Stimulated activated CD8-positive, alpha-beta memory T cell treated with anti-CD3 and anti-CD28 coated beads, Interleukin-4, amount 100 ng/mL, for 48 hours (primary cell): ENCODE data around the gene F2RL3.

Experiments used
- DNase-seq: peaks from one replicate; pipeline ENCODE4 v3.0.0-alpha.2; 2020

Gene F2RL3

GRCh38 chr19:16875584-16876555 is 12.9 kb upstream of the F2RL3 start:
- no peak for DNase-seq

DNA sequence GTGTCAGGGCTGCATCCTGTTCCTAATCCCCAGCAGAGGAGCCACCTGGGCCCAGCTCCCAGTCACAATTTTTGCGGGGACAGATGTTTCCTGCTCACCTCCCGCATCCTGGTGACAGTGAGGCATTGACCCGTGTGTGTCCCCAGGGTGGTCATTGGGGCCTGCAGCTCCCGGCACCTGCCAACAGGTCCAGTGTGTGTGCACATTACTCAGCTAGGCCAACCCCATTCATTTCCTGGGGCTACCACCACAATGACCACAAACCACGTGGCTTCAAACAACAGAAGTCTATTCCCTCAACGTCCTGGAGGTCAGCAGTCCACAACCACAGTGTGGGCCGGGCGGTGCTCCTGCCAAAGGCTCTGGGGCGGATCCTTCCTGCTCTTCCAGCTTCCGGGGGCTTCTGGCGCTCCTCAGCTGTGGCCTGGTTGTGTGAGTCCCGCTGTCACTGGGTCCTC is 11.9 kb upstream of the F2RL3 start:
- DNase-seq: no peak

GRCh38 chr19:16877581-16877980 is 11.2 kb upstream of the F2RL3 start:
- DNase-seq: no peak

GRCh38 chr19:16878181-16878965 is 10.4 kb upstream of the F2RL3 start:
- DNase-seq: no peak

DNA sequence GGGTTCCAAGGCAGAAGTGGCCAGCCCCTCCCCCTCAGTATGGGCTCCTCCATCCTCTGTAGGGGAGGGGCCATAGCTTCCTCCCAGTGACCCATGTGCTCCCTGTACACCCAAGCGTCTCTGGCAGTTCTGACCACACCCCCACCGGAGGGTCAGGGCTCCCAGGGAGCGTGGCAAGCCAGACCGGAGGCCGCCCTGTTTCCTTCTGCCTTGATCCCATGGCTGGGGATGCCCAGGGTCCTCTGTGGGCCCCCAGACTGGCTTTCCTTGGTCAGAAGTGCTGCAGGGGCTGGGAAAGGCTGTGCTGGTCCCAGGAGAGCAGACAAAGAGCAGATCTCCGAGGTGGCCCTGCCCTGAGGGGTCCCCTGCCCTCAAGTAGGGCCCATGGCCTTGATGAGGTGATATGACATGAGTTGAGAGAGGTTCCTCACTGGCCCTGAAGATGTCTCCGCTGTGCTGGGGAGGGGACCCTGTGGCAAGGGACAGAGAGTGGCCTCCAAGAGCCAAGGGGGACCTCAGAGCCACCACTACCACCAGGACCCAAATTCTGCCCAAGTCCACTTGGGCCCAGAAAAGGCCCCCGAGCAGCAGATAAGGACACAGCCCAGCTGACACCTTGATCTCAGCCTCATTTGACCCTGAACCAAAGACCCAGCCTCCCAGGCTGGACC is 7.8 kb upstream of the F2RL3 start:
- no peak for DNase-seq

DNA sequence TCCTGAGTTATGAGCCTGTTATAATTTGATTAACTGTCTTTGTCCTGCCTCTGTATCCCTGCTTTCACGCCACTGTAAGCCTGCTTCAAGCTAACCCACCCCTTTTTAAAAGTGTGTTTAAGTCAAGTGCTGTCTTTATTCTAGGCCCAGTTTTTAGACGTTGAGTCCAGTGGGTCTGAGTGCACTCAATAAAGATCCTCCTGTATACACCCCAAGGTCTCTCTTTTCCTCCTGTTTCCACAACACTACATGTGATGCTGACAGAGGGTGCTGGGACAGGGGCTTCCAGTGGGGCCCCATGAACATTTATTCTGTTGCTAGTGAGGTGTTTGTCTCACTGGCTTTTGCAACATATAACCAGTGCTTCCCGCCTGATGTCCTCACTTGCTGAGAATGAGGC is 6.7 kb upstream of the F2RL3 start:
- DNase-seq: no peak

GRCh38 chr19:16883522-16883921 is 5.3 kb upstream of the F2RL3 start:
- no peak for DNase-seq

- DNase-seq: no peak
Measured at GRCh38 chr19:16885166-16885565, 3.6 kb upstream of the F2RL3 start.

DNA sequence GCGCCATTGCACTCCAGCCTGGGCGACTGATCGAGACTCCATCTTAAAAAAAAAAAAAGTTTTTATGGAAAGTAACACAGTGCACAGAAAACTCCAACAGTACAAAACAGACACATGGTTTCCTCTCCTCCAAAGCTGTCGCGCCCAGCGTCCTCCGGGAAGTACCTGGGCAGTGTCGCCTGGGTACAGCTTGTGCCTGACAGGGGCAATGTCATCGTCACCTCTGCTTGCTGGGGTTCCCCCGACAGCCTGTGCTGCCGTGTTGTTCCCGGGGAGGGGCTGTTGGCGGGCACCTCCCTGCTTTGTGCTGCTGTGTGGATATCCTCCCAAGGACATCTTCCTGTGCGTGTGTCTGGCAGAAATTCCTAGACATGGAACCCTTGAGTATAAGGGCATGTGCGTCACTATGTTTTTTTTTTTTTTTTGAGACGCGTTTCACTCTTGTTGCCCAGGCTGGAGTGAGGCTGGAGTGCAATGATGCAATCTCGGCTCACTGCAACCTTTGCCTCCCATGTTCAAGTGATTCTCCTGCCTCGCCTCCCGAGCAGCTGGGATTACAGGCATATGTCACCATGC is 2.4 kb upstream of the F2RL3 start:
- no peak for DNase-seq

- DNase-seq: no peak
Measured at GRCh38 chr19:16887353-16888265, 1.2 kb upstream of the F2RL3 start.

- no peak for DNase-seq
Measured at GRCh38 chr19:16889366-16889882, 625 bp downstream of the F2RL3 start.

DNA sequence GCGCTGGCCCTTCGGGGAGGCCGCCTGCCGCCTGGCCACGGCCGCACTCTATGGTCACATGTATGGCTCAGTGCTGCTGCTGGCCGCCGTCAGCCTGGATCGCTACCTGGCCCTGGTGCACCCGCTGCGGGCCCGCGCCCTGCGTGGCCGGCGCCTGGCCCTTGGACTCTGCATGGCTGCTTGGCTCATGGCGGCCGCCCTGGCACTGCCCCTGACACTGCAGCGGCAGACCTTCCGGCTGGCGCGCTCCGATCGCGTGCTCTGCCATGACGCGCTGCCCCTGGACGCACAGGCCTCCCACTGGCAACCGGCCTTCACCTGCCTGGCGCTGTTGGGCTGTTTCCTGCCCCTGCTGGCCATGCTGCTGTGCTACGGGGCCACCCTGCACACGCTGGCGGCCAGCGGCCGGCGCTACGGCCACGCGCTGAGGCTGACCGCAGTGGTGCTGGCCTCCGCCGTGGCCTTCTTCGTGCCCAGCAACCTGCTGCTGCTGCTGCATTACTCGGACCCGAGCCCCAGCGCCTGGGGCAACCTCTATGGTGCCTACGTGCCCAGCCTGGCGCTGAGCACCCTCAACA is 1.2 kb downstream of the F2RL3 start:
- DNase-seq: no peak

DNA sequence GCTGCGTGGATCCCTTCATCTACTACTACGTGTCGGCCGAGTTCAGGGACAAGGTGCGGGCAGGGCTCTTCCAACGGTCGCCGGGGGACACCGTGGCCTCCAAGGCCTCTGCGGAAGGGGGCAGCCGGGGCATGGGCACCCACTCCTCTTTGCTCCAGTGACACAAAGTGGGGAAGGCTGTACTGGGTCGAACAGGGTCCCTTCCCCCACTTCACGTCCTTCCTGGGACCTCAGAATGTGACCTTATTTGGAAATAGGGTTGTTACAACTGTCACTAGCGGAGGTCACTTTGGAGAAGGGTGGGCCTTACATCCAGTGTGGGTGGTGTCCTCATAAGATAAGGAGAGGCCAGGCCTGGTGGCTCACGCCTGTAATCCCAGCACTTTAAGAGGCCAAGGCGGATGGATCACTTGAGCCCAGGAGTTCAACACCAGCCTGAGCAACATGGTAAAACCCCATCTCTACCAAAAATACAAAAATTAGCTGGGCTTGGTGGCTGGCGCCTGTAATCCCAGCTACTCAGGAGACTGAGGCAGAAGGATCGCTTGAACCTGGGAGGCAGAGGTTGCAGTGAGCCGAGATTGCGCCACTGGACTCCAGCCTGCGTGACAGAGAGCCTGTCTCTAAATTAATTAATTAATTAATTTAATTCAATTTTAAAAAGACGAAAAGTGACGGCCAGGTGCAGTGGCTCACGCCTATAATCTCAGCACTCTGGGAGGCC is 1.8 kb downstream of the F2RL3 start:
- no peak for DNase-seq

DNA sequence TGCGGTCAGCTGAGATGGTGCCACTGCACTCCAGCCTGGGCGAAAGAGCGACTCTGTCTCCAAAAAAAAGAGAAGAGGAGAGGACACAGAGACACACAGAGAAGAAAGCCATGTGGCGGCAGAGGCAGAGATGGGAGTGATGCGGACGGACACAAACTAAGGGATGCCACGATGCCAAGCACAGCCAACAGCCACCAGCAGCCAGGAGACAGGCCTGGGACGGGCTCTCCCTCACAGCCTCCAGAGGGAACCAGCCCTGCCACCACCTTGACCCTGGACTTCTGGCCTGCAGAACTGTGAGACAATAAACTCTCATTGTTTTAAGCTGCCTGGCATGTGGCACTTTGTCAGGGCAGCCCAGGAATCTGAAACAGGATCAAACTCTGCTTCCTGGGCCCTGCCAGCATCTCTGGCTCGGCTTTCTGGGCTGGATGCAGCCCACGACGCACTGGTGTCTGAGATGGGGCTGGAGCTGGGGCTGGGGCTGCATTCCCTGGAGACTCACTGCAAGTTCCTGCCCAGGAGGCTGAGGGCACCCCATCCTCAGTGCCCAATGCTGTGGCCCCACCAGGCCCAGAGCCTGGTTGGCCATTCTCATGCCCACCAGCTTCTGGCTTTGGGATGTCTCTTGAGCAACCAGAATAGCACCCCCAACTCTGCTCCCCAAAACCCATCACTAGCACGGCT is 3.0 kb downstream of the F2RL3 start:
- no peak for DNase-seq

- no peak for DNase-seq
Measured at GRCh38 chr19:16892436-16892835, 3.6 kb downstream of the F2RL3 start.

- DNase-seq: no peak
Measured at GRCh38 chr19:16892868-16893685, 4.3 kb downstream of the F2RL3 start.

DNA sequence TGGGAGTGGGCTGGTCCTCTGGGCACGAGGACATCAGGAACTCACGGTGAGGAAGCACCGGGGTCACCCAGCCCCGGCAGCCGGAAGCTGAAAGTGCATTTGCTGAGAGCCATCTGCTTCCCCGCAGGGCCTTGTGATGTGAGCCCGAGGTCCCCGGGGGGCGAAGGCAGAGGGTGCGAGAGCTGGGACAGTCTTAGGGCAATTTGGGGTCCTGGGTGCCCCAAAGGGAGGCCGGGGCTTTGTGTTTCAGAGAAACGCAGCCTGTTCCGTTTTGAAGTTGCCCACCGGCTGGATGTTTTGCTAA is 4.8 kb downstream of the F2RL3 start:
- DNase-seq: no peak

- DNase-seq: no peak
Measured at GRCh38 chr19:16894080-16894479, 5.3 kb downstream of the F2RL3 start.

GRCh38 chr19:16895467-16896145 is 6.8 kb downstream of the F2RL3 start:
- no peak for DNase-seq
